GM19397 (cell line): ENCODE data around the gene DAPK1.

Source experiments
- ATAC-seq: cut with Tn5 transposase; IDR thresholded peaks from one replicate; pipeline ENCODE4 v1.9.1; 2021; ENCODE audit warnings: mild to moderate bottlenecking, moderate library complexity; ENCODE audit not compliant: unreplicated experiment

DAPK1 gene

DNA sequence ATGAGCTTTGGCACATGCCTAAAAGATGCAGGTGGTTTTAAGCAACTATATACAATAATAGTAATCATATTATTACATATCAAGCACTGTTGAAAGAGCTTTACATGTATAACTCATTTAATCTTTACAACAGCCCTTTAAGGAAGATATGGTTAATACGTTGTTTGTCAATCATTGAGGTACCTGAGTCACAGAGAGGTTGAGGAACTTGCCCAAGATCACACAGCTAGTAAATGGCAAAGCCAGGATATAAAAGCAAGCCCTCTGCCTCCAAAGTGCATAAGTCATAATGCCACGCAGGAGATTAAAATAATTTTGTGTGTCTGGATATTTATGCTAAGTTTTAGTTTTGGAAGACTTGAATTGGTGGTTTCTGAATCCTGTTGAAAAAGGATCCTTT lies 90.2 kb downstream of the DAPK1 start:
- no peak for ATAC-seq

DNA sequence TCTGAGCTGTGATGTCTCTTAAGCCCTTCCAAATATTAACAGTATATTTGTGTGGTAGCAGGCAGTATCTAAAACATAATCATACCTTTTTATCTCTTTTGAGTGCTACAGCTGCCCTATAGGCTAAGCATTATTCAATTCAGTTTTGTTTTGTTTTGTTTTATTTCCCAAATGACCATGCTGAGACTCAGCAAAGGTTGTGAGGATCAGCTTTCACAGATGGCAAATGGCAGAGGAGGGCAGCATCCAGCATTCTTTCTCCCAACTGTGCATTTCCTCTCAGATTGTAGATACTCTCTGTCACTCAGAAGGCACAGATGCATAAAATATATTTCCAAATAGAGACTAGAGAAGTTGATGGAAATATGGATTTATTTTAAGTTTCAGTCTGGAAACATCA lies 90.7 kb downstream of the DAPK1 start:
- no peak for ATAC-seq

DNA sequence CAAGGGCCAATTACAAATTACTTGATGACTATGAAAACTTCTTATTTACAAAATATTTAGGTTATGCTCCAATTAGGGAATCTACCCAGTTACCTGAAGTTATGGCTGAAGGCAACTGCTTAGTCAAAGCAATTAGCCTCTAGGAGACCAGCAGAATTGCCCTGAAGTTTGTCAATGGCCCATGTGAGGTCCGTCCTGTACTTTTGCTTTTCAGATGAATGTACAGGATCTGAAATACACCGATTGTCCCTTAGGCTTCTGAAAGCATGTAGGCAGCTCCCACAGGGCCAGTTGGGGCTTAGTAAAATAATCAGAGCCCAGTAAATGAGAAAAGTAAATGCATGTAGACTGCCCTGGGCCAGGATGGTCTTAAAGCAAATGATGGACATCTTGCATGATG lies 93.3 kb downstream of the DAPK1 start:
- no peak for ATAC-seq

DNA sequence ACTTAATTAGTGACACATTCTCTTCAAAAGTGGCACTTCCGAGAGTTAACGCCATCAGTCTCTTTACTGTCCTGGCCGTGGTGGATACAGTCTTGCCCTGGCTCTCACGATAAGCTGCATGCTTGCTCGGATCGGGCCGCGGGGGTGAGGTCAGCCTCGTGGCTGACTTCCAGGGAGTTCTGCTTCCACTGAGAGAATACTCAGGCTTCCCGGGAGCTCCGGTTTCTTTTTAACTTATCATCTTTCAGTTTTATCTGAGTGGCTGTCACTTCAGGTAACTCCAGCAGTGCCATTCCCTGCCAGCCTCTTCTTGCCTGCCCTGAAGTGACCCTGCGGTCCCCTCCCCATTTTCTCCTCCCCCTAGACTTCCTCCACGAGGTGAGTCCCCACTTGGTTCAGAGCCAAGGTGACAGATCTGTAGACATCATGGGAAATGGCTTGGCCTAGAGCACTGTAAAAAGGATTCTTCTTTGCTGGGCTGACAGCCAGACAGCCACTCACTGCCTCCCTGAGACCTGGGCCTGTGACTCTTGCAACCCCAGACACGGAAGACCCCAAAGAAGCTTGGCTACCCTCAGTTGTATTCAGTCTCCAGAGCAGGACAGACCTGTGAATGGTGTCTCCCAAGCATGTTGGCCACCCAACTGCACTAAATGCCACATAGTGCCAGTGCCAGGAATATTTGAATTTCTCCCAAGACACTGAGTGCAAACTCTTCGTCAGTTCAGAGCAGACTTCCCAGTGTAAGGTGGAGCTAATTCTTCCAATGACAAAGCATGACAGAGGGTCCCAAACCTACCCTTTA lies 95.1 kb downstream of the DAPK1 start:
- no peak for ATAC-seq

DNA sequence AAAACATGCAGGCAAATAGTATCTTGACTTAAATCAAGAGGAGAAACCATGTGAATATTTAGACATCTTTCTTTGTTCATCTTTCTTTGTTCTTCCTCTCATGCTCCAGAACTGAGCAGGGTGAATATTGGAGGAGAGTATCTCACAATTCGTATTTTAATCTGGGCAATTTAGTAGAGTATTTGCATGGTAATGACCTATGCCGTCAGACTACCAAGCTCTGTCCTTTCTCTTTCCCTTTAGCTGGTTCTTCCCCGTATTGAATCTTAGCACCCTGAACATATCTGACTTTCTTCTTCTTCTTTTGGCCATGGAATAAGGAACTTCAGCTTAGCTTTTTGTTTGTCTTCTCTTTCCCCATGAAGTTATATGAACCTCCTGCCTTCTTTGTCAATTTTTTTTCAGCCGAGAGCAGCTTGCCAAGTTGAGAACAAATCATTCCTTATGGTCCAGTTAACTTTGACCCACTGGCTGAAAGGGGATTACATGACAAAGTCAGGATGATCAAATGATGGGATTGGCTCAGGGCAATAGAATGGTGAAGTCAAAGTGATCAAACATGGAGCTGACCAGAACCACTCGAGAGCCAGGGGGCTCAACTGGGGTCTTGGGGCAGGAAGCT lies 95.8 kb downstream of the DAPK1 start:
- ATAC-seq = no peak

DNA sequence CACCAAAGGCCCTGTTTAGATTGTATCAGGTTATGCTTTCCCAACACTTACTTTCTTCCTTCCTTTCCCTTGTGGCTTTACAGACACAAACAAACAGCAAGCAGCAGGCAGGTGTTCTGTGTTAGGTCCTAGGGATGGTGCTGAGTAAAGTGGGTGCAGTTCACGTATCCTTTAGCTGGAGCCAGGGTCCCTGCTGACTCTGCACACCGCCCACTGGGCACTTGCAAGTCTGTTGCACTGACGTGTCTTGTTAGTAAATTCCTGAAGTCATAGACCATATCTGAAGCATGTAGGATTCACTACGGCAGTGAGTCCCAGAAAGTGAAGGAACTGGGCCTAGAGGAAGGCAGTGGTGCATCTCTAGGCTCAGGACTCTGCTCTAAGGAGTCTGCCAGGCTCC lies 96.5 kb downstream of the DAPK1 start:
- ATAC-seq = no peak

DNA sequence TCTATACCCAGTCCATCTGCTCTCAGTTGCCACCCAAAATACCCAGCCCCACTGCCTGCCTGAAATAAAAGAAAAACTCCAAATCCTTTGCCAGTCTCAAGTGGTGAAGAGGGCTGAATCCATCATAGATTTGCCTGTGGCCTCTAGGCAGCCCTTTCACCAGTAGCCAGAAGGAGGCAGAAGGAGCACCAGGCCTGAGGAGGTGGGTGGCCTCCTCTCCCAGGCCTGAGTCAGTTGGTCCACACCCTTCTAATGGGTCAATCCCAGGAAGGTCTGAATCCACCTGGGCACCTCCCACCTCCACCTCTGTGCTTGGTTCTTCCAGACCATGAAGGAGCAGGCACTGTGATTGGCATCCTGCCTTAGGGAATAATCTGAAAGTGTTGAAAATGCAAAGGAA lies 97.0 kb downstream of the DAPK1 start:
- ATAC-seq = no peak

DNA sequence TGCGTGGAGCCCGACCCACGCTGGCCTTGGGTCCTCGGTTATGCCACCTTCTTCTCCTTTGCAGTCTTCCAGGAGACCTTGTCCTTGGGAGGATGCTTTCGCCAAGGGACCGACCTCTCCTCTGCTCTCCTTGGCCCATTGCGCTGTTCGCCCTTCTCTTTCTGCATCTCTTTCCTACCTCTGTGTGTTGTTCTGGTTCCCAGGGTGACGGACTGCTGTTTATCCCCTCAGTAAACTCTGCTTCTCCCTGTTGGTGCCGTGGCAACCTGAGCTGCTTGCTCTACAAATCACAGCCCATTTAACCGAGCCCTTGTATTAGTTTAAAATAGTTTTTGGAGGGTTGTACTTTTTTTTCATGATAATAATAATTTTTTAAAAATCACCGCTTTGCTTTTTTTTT lies 97.9 kb downstream of the DAPK1 start:
- no peak for ATAC-seq

DNA sequence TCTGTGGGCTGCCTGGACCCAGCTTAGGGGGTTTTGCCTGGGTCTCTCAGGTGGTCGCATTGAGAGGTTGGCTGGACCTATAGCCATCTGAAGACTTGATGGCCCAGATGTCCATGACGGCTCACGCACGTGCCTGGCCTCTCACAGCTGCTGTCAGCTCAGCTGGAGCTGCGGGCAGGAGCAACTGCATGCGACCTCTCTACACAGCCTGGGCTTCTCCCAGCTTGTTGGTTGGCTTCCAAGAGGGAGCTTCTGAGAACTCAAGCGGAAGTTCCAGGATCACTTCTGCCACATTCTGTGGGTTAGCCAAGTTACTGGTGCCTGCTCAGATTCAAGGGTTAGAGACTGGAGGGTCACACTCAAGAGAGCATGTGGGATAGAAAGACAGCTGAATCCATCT lies 99.2 kb downstream of the DAPK1 start:
- ATAC-seq = no peak

DNA sequence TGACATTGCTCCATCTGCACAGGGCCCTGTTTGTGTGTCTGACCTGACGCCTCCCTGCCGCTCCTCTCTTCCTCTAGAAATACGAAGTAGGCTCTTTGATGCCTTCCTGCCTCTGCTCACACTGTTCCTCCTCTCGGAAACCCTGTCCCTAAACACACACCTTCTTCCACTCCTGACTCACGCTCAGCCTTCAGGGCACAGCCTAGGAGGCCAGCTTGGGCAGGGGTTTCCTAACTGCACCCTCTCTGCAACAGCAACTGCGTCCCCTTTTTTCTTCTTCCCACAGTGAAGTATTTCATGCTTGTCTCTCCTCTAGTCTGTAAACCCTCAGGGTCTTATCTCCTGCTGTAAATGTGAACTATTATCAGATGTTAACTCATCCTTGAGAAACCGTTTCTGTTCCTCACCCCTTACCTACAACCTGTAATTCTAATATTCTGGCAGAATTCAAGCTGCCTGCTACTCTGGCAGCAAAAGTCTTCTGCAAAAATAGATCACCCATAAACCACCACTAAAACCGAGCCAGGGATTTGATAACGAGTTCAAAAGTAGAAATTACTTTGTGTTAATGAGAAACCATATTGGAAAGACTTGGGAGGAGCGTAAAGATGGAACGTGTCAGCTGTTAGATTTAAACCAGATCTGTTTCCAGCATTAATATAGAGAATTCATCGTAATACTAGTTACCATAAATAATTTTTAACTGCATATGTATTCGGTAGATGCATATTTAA lies 100.2 kb downstream of the DAPK1 start:
- ATAC-seq = no peak

DNA sequence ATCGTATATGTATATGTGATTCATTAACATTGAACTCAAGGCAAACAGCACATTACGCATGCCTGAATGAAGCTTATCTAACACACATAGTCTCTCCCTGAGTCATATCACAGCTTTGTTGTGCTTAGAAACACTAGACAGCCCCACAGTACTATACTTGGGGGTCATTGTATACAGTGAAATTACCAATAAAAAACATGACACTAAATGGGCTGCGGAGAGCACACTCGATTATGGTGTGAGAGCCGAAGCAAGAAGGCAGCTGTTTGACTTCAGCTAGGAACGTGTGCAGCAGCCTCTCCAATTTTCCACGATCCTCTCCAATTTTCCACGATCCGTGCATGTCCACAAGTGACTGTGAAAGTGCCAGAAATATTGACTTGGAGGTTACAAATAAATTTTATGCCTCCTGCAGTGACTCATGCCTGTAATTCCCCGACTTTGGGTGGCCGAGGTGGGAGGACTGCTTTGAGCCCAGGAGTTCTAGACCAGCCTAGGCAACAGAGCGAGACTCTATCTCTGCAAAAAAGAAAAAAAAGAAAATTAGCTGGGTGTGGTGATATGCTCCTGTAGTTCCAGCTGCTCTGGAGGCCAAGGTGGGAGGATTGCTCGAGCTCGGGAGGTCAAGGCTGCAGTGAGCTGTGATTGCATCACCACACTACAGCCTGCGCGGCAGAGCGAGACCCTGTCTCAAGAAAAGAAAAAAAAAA lies 102.4 kb downstream of the DAPK1 start:
- no peak for ATAC-seq

DNA sequence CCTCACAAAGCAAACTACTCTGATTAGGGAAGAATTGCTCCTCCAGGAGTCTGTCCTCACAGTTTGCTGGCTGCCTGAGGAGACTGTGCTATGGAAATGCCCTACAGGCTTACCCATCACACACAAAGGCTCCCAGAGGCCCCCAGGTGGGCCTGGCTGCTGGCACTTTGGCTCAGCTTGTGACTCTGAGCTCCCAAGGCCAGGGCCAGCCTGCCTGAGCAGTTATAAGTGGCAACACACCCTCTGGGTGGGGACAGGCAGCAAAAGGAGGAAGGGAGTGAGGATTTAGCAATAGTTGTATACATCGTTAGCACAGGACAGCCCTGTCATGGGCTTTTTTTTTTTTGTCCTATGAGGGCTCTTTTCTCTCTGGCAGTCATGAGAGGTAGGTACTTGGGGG lies 103.5 kb downstream of the DAPK1 start:
- ATAC-seq = no peak

DNA sequence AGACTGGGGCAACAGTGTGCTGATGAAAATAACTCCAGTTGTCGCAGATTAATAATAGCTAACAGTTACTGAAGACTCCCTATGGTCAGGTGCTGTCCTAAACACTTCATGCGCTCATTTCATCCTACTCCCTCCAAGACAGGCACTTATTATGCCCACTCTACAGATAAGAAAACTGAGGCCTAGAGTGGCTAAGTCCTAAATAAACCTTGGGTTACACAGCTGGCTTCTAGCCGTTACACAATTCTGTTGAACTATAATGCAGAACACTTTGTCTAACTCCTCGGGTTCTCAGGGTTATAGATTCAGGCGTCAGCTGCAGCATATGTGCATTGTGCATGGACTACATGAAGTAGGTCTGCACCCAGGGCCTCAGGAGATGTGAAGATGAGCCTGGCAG lies 103.9 kb downstream of the DAPK1 start:
- no peak for ATAC-seq

DNA sequence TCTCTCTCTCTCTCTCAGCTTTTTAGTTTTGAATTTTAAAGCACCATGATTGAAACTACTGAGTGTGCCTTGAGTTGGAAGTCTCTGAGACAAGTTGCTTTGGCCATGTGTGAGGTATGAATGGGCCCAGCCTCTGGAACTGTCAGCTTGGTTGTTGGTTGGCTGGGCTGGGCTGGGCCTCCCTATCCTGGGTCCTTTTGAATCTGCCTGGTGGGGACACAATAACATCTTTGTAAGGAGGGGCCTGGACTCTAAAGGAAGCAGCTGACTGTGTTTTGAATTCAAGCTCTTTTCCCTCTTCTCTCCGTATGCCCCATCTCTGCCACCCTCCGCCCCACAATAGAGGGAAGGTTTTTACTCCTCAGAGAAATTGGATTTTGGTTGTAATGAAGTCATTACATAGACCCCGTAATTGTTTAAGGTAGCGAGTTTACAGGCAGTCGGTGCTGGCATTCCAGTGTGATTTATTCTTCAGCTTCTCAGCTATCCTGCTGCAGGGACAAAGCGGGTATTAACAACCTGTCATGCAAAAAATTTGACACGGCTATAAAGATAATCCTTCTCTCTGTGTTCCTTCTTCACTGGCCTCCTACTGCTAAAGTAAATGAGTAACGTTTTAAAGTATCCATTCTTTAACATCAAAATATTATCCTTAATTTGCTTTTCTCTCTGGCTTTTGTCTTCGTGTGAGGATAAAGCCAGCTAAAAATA lies 105.4 kb downstream of the DAPK1 start:
- ATAC-seq = no peak

DNA sequence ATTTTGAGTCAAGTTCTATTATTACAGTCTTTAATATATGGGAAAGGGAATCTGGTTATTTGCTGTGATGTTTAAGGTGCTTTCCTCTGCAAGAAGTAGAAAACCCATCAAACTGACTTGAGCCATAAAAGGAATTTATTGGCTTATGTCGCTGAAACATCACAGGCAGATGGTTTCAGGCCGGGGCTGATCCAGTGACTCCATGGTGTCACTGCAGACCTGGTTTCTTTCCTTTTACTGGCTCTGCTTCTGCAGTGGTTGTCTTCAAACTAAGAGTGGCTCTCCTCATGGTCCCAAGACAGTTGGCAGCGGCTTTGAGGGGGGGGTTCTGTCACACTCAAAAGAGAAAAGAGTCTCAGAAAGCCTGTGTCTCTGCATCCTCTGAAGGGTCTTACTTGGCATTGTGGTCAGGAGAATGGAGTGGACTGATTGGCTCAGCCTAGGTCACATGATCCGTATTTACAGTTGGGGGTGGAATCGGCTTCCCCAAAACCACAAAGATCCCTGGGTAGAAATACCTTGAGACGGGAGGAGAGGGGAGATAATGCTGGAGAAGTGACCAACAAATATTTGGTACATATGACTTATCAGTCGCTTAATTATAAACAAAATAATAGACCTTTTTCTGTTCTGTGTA lies 106.3 kb downstream of the DAPK1 start:
- ATAC-seq = no peak

DNA sequence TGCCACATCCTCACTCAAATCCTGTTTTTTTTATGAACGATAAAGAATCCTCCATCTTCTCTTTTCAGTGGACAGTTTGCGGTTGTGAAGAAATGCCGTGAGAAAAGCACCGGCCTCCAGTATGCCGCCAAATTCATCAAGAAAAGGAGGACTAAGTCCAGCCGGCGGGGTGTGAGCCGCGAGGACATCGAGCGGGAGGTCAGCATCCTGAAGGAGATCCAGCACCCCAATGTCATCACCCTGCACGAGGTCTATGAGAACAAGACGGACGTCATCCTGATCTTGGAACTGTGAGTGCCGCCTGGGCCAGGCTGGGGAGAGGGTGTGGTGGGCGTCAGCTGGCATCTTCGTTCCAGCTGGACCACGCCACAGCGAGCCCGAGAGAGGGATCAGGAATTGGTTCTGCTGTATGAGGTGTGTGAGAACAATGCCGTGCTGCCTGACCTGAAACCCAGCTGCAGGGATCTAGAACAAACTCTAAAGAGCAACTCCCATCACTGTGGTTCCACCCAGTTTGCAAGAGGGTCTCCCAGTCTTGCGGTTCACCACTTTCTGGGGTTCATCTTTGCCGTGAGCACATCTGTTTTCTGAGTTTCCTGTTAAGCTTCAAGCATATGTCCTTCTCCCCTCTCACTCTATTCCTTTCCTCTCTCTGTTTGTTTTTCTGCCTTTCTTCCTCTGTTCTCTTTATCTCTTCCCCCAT lies 107.4 kb downstream of the DAPK1 start:
- no peak for ATAC-seq

DNA sequence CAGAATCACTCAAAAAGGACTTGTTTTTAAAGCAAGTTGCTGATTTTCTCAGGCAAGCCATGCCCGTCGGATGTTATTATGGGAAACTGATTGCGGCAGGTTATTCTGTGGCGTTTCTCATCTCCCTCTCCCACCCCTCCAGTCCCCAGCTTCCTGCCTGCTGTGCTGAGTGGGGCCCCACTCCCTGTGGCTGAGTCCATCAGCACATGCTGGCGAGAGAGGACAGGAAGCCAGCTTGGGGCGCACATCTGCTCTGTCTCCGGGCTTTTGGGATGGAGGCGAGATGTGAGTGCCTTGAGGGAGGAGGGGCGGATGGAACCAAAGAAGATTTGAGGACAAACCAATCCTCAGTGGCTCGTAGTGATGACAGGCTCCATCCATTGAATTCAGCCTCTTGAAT lies 108.0 kb downstream of the DAPK1 start:
- ATAC-seq = no peak

DNA sequence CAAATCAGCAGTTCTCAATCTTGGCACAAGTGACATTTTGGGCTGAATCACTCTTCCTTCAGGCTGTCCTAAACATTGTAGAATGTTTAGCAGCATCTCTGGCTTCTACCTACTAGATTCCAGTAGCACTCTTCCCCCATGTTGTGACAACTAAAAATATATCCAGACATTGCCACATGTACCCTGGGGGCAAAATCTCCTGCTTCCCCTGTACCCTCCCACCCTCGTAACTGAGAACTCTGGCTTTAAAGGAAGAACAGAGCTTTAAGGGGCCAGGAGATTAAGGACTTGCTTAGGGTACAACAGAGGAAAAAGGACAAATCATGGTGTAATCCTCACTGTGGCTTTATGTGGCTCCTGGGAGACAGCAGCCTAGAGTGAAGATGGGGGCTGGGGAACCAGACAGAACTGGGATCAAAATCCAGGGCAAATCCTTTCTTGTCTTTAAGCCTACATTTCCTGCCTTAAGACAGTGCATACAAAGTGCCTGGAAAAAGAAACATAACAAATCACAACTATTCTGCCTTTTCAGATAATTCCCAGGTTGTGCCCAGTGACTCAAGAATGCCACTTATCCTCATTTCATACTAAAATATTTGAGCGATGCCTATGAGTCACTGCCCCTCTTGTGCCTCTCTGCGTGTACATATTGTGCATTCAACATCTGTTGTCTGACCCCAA lies 109.3 kb downstream of the DAPK1 start:
- no peak for ATAC-seq

DNA sequence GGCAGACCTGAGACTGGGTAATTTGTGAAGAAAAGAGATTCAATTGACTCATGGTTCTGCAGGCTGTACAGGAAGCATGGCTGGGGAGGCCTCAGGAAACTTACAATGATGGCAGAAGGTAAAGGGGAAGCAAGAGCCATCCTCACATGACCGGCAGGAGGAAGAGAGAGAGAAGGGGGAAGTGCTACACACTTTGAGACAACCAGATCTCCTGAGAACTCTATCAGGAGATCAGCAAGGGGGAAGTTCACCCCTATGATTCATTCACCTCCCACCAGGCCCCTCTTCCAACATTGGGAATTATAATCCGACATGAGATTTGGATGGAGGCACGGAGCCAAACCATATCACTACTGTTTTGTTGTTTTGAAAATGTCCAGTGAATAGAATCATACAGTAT lies 110.2 kb downstream of the DAPK1 start:
- no peak for ATAC-seq
